ENCODE measurements around the gene PPEF2. TPM values are rescaled to one million over a fixed set of nuclear protein-coding genes. Genes with fewer than 3 reads are reported as not detected.

The PPEF2 gene
- polyA plus RNA-seq, 2 of the 4 experiments (the other 2 are of a cell fraction): 0.03 TPM; not detected in 1

Small RNAs within 50 kb of the gene (small RNA-seq; reads per million reads assigned to genes)
- 0 to 11.6 (median 0.10) reads per million in 6 experiments for gene RNU2-16P

Other genes with a start within 250 kb of the PPEF2 start
- 148 and 179 TPM in 2 replicates for gene G3BP2, start 229.0 kb downstream of the PPEF2 start, polyA plus RNA-seq (2011; rRNA removed)
- gene G3BP2, start 229.0 kb downstream of the PPEF2 start, polyA plus RNA-seq (2017; fragmentation: RNase III; extraction: RNeasy Plus Mini Kit Qiagen cat#74134 plus additional on column Dnase treatment): 142 to 159 TPM (median 158 TPM) in 3 replicates
- 75.6 and 97.6 TPM in 2 replicates for gene USO1, start 177.9 kb downstream of the PPEF2 start, polyA plus RNA-seq (2011; rRNA removed)
- gene USO1, start 177.9 kb downstream of the PPEF2 start, polyA plus RNA-seq (2017; fragmentation: RNase III; extraction: RNeasy Plus Mini Kit Qiagen cat#74134 plus additional on column Dnase treatment): 54.7 to 60.4 TPM (median 56.4 TPM) in 3 replicates
- gene NAAA, start 38.6 kb upstream of the PPEF2 start, polyA plus RNA-seq (2011; rRNA removed): 29.3 and 31.8 TPM in 2 replicates
- gene NAAA, start 38.6 kb upstream of the PPEF2 start, polyA plus RNA-seq (2017; fragmentation: RNase III; extraction: RNeasy Plus Mini Kit Qiagen cat#74134 plus additional on column Dnase treatment): 20.3 to 27.0 TPM (median 23.7 TPM) in 3 replicates
- gene SDAD1, start 88.5 kb upstream of the PPEF2 start, polyA plus RNA-seq (2011; rRNA removed): 18.3 and 18.9 TPM in 2 replicates
- 12.0 to 12.6 TPM (median 12.3 TPM) in 3 replicates for gene SDAD1, start 88.5 kb upstream of the PPEF2 start, polyA plus RNA-seq (2017; fragmentation: RNase III; extraction: RNeasy Plus Mini Kit Qiagen cat#74134 plus additional on column Dnase treatment)
- gene CXCL9, start 105.1 kb upstream of the PPEF2 start, polyA plus RNA-seq (2011; rRNA removed): not detected in 2 replicates
- not detected in 3 replicates for gene CXCL9, start 105.1 kb upstream of the PPEF2 start, polyA plus RNA-seq (2017; fragmentation: RNase III; extraction: RNeasy Plus Mini Kit Qiagen cat#74134 plus additional on column Dnase treatment)
- not detected in 2 replicates for gene CXCL10, start 121.0 kb upstream of the PPEF2 start, polyA plus RNA-seq (2011; rRNA removed)
- not detected in 3 replicates for gene CXCL10, start 121.0 kb upstream of the PPEF2 start, polyA plus RNA-seq (2017; fragmentation: RNase III; extraction: RNeasy Plus Mini Kit Qiagen cat#74134 plus additional on column Dnase treatment)
- gene CXCL11, start 133.6 kb upstream of the PPEF2 start, polyA plus RNA-seq (2011; rRNA removed): not detected in 2 replicates
- not detected in 3 replicates for gene CXCL11, start 133.6 kb upstream of the PPEF2 start, polyA plus RNA-seq (2017; fragmentation: RNase III; extraction: RNeasy Plus Mini Kit Qiagen cat#74134 plus additional on column Dnase treatment)
- gene ART3, start 172.3 kb upstream of the PPEF2 start, polyA plus RNA-seq (2011; rRNA removed): not detected in 2 replicates
- gene ART3, start 172.3 kb upstream of the PPEF2 start, polyA plus RNA-seq (2017; fragmentation: RNase III; extraction: RNeasy Plus Mini Kit Qiagen cat#74134 plus additional on column Dnase treatment): not detected in 3 replicates
- gene NUP54, start 245.9 kb upstream of the PPEF2 start, polyA plus RNA-seq (2011; rRNA removed): 34.0 and 43.2 TPM in 2 replicates
- 32.1 to 38.3 TPM (median 35.6 TPM) in 3 replicates for gene NUP54, start 245.9 kb upstream of the PPEF2 start, polyA plus RNA-seq (2017; fragmentation: RNase III; extraction: RNeasy Plus Mini Kit Qiagen cat#74134 plus additional on column Dnase treatment)

Measured in A549 (cell line).